ENCODE measurements around the gene ROBO1.

ROBO1 gene

GRCh38 chr3:79081335-79081734 is 686.5 kb downstream of the ROBO1 start:
- DNase-seq (ENCODE audit: low spot score): no peak

- DNase-seq (ENCODE audit: low spot score): no peak
Measured at GRCh38 chr3:79074558-79074957, 693.2 kb downstream of the ROBO1 start.

GRCh38 chr3:79067734-79068133 is 700.1 kb downstream of the ROBO1 start:
- no peak for DNase-seq (ENCODE audit: low spot score)

GRCh38 chr3:79066481-79066880 is 701.3 kb downstream of the ROBO1 start:
- no peak for DNase-seq (ENCODE audit: low spot score)

GRCh38 chr3:79063624-79064023 is 704.2 kb downstream of the ROBO1 start:
- DNase-seq (ENCODE audit: low spot score): no peak

- DNase-seq (ENCODE audit: low spot score): no peak
Measured at GRCh38 chr3:79057756-79058155, 710.0 kb downstream of the ROBO1 start.

- no peak for DNase-seq (ENCODE audit: low spot score)
Measured at GRCh38 chr3:79056498-79056897, 711.3 kb downstream of the ROBO1 start.

GRCh38 chr3:79052054-79052681 is 715.6 kb downstream of the ROBO1 start:
- peak; percentile 12 for DNase-seq (ENCODE audit: low spot score)

GRCh38 chr3:79047581-79047980 is 720.2 kb downstream of the ROBO1 start:
- no peak for DNase-seq (ENCODE audit: low spot score)

GRCh38 chr3:79041621-79042020 is 726.2 kb downstream of the ROBO1 start:
- no peak for DNase-seq (ENCODE audit: low spot score)

- no peak for DNase-seq (ENCODE audit: low spot score)
Measured at GRCh38 chr3:79040701-79041100, 727.1 kb downstream of the ROBO1 start.

- DNase-seq (ENCODE audit: low spot score): no peak
Measured at GRCh38 chr3:79040091-79040490, 727.7 kb downstream of the ROBO1 start.

GRCh38 chr3:79039192-79039591 is 728.6 kb downstream of the ROBO1 start:
- DNase-seq (ENCODE audit: low spot score): no peak

GRCh38 chr3:79038636-79039035 is 729.2 kb downstream of the ROBO1 start:
- DNase-seq (ENCODE audit: low spot score): no peak

GRCh38 chr3:79038057-79038456 is 729.7 kb downstream of the ROBO1 start:
- DNase-seq (ENCODE audit: low spot score): no peak

- peak; percentile 58 for DNase-seq (ENCODE audit: low spot score)
Measured at GRCh38 chr3:79032686-79033318, 735.0 kb downstream of the ROBO1 start.

GRCh38 chr3:79030157-79030556 is 737.6 kb downstream of the ROBO1 start:
- no peak for DNase-seq (ENCODE audit: low spot score)

- no peak for DNase-seq (ENCODE audit: low spot score)
Measured at GRCh38 chr3:79028916-79029315, 738.9 kb downstream of the ROBO1 start.

GRCh38 chr3:79027593-79027992 is 740.2 kb downstream of the ROBO1 start:
- no peak for DNase-seq (ENCODE audit: low spot score)

GRCh38 chr3:79019924-79020173 is 747.9 kb downstream of the ROBO1 start:
- no peak for DNase-seq (ENCODE audit: low spot score)

GRCh38 chr3:79019137-79019923 is 748.5 kb downstream of the ROBO1 start:
- peak; percentile 93 for DNase-seq (ENCODE audit: low spot score)

GRCh38 chr3:79018671-79019136 is 749.1 kb downstream of the ROBO1 start:
- DNase-seq (ENCODE audit: low spot score): peak; percentile 48

- no peak for DNase-seq (ENCODE audit: low spot score)
Measured at GRCh38 chr3:79018265-79018664, 749.5 kb downstream of the ROBO1 start.

Measured in SK-N-DZ (cell line).